ENCODE measurements around the gene FAM13C. TPM values are rescaled to one million over a fixed set of nuclear protein-coding genes. Genes with fewer than 3 reads are reported as not detected.

FAM13C gene
- total RNA-seq, 1 donor from 2014 or later = 12.8 TPM

- Histone ChIP-seq H3K27ac (no peak overlapping the region), H3K36me3 (no peaks in the 10 kb centered on the region), H3K9me3 (no peaks in the 10 kb centered on the region), H3K4me3 (no peak overlapping the region), H3K27me3 (no peaks in the 10 kb centered on the region), H3K4me1 (peaks cover 6% of the 10 kb centered on the region)
- no peak for TF ChIP-seq POLR2A (IDR thresholded peaks at IDR 0.05)
- no peak for TF ChIP-seq CTCF (IDR thresholded peaks at IDR 0.05)
- TF ChIP-seq POLR2AphosphoS5 (IDR thresholded peaks at IDR 0.05; ENCODE audit: insufficient read depth in 1 of 2, low read depth in 1 of 2) = no peak
- no peak for DNase-seq (ENCODE audit: extremely low spot score in 2 of 2)
- intact Hi-C loops (cut with DNase I) = no loop called here
These were observed 3.9 kb upstream of the FAM13C start for GRCh38 chr10:59366290-59366689.

- Histone ChIP-seq H3K36me3 (no peaks in the 10 kb centered on the region), H3K9me3 (no peaks in the 10 kb centered on the region), H3K27ac (peak overlapping the region; percentile 88), H3K27me3 (no peaks in the 10 kb centered on the region), H3K4me3 (peak overlapping the region; percentile 65 to 80), H3K4me1 (peaks cover 27% of the 10 kb centered on the region)
- TF ChIP-seq POLR2A (IDR thresholded peaks at IDR 0.05) = no peak
- no peak for TF ChIP-seq CTCF (IDR thresholded peaks at IDR 0.05)
- no peak for TF ChIP-seq POLR2AphosphoS5 (IDR thresholded peaks at IDR 0.05; ENCODE audit: insufficient read depth in 1 of 2, low read depth in 1 of 2)
- DNase-seq (ENCODE audit: extremely low spot score in 2 of 2) = no peak
- intact Hi-C loops (cut with DNase I) = no loop called here
These were observed 1.2 kb upstream of the FAM13C start for GRCh38 chr10:59363446-59363958.

GRCh38 chr10:59362959-59363381 lies 621 bp upstream of the FAM13C start:
- Histone ChIP-seq H3K9me3 (no peaks in the 10 kb centered on the region), H3K36me3 (no peaks in the 10 kb centered on the region), H3K27ac (peak overlapping the region; percentile 88), H3K4me1 (peaks cover 30% of the 10 kb centered on the region), H3K27me3 (no peaks in the 10 kb centered on the region), H3K4me3 (peak overlapping the region; percentile 65 to 80)
- intact Hi-C loops (cut with DNase I) = no loop called here
- no peak for DNase-seq (ENCODE audit: extremely low spot score in 2 of 2)
- TF ChIP-seq POLR2AphosphoS5 (IDR thresholded peaks at IDR 0.05; ENCODE audit: insufficient read depth in 1 of 2, low read depth in 1 of 2) (peak in 1 of 2 donors; percentile 36), CTCF (IDR thresholded peaks at IDR 0.05) (no peak), POLR2A (IDR thresholded peaks at IDR 0.05) (peak in 1 of 2 donors; percentile 38)

- intact Hi-C loops (cut with DNase I) = no loop called here
- Histone ChIP-seq H3K27me3 (no peaks in the 10 kb centered on the region), H3K27ac (peak overlapping the region; percentile 88), H3K9me3 (no peaks in the 10 kb centered on the region), H3K36me3 (no peaks in the 10 kb centered on the region), H3K4me1 (peaks cover 32% of the 10 kb centered on the region), H3K4me3 (peak overlapping the region; percentile 65 to 80)
- TF ChIP-seq CTCF (IDR thresholded peaks at IDR 0.05) (no peak), POLR2AphosphoS5 (IDR thresholded peaks at IDR 0.05; ENCODE audit: insufficient read depth in 1 of 2, low read depth in 1 of 2) (no peak), POLR2A (IDR thresholded peaks at IDR 0.05) (no peak)
- no peak for DNase-seq (ENCODE audit: extremely low spot score in 2 of 2)
These were observed 646 bp downstream of the FAM13C start for GRCh38 chr10:59361663-59362143.

GRCh38 chr10:59360605-59361405 lies 1.5 kb downstream of the FAM13C start:
- intact Hi-C loops (cut with DNase I) = no loop called here
- H3K9me3 ChIP-seq = no peaks in the 10 kb centered on the region
- no peaks in the 10 kb centered on the region for H3K36me3 ChIP-seq
- H3K4me3 ChIP-seq = peak overlapping the region; percentile 65 to 80
- H3K4me1 ChIP-seq = peaks cover 32% of the 10 kb centered on the region
- no peak for DNase-seq (ENCODE audit: extremely low spot score in 2 of 2)
- H3K27me3 ChIP-seq = no peaks in the 10 kb centered on the region
- no peak for TF ChIP-seq CTCF (IDR thresholded peaks at IDR 0.05)
- TF ChIP-seq POLR2AphosphoS5 (IDR thresholded peaks at IDR 0.05; ENCODE audit: insufficient read depth in 1 of 2, low read depth in 1 of 2) = no peak
- no peak for TF ChIP-seq POLR2A (IDR thresholded peaks at IDR 0.05)
- H3K27ac ChIP-seq = peak overlapping the region; percentile 88

All from vagina (tissue), 2 donors.